ENCODE data around the gene GAL3ST2. TPM values are rescaled to one million over a fixed set of nuclear protein-coding genes. Genes with fewer than 3 reads are reported as not detected.

Gene GAL3ST2
- polyA plus RNA-seq, 1 donor from 2014 or later, result not detected

- no peaks in the 10 kb centered on the region for H3F3A ChIP-seq (ENCODE audit: insufficient read depth, low read length, poor library complexity, severe bottlenecking)
- H3K36me3 ChIP-seq (ENCODE audit: insufficient read depth, low read length), result no peaks in the 10 kb centered on the region
- no peaks in the 10 kb centered on the region for H4K20me1 ChIP-seq (ENCODE audit: insufficient read depth)
- H3K9ac ChIP-seq (ENCODE audit: low read length), result no peak overlapping the region
- no peak overlapping the region for H3K4me2 ChIP-seq (ENCODE audit: low read length)
- H3K79me2 ChIP-seq (replicated peaks; ENCODE audit: insufficient read depth, low read length), result no peaks in the 10 kb centered on the region
- H2AFZ ChIP-seq (ENCODE audit: low read depth, low read length), result no peak overlapping the region
- H3K4me3 ChIP-seq (ENCODE audit: low read length), result no peak overlapping the region
- H3K27me3 ChIP-seq (ENCODE audit: insufficient read depth, low read depth, low read length), result no peaks in the 10 kb centered on the region
- no peaks in the 10 kb centered on the region for H3K9me2 ChIP-seq (ENCODE audit: insufficient read depth, low read length)
- TF ChIP-seq POLR2AphosphoS5 (IDR thresholded peaks at IDR 0.05) (no peak), EP300 (conservative IDR thresholded peaks at IDR 0.05; ENCODE audit: poor library complexity, severe bottlenecking) (no peak), EZH2 (IDR thresholded peaks at IDR 0.05; ENCODE audit: borderline replicate concordance, insufficient read depth, low read length, poor library complexity, severe bottlenecking) (no peak), REST (IDR thresholded peaks at IDR 0.05; ENCODE audit: borderline replicate concordance) (no peak), SMC3 (conservative IDR thresholded peaks at IDR 0.05; ENCODE audit: poor library complexity) (no peak), CTCF (IDR thresholded peaks at IDR 0.05; ENCODE audit: poor library complexity, severe bottlenecking) (no peak), RAD21 (conservative IDR thresholded peaks at IDR 0.05) (no peak), TAF1 (IDR thresholded peaks at IDR 0.05; ENCODE audit: low read depth) (no peak), MXI1 (conservative IDR thresholded peaks at IDR 0.05; ENCODE audit: poor library complexity, severe bottlenecking) (no peak)
- no peak overlapping the region for H3K27ac ChIP-seq (ENCODE audit: low read length)
- H3K9me3 ChIP-seq (ENCODE audit: low read length), result no peaks in the 10 kb centered on the region
These were observed 5.1 kb upstream of the GAL3ST2 start for GRCh38 chr2:241771286-241772062.

GRCh38 chr2:241772063-241772499 is 4.5 kb upstream of the GAL3ST2 start:
- Histone ChIP-seq H3K79me2 (replicated peaks; ENCODE audit: insufficient read depth, low read length) (no peaks in the 10 kb centered on the region), H4K20me1 (ENCODE audit: insufficient read depth) (no peaks in the 10 kb centered on the region), H3F3A (ENCODE audit: insufficient read depth, low read length, poor library complexity, severe bottlenecking) (no peaks in the 10 kb centered on the region), H3K9me2 (ENCODE audit: insufficient read depth, low read length) (no peaks in the 10 kb centered on the region), H3K9me3 (ENCODE audit: low read length) (no peaks in the 10 kb centered on the region), H3K27ac (ENCODE audit: low read length) (no peak overlapping the region), H3K27me3 (ENCODE audit: insufficient read depth, low read depth, low read length) (no peaks in the 10 kb centered on the region), H2AFZ (ENCODE audit: low read depth, low read length) (no peak overlapping the region), H3K9ac (ENCODE audit: low read length) (no peak overlapping the region), H3K4me3 (ENCODE audit: low read length) (no peak overlapping the region), H3K4me2 (ENCODE audit: low read length) (no peak overlapping the region), H3K36me3 (ENCODE audit: insufficient read depth, low read length) (no peaks in the 10 kb centered on the region)
- TF ChIP-seq REST (IDR thresholded peaks at IDR 0.05; ENCODE audit: borderline replicate concordance) (no peak), POLR2AphosphoS5 (IDR thresholded peaks at IDR 0.05) (no peak), SMC3 (conservative IDR thresholded peaks at IDR 0.05; ENCODE audit: poor library complexity) (no peak), RAD21 (conservative IDR thresholded peaks at IDR 0.05) (no peak), EZH2 (IDR thresholded peaks at IDR 0.05; ENCODE audit: borderline replicate concordance, insufficient read depth, low read length, poor library complexity, severe bottlenecking) (no peak), CTCF (IDR thresholded peaks at IDR 0.05; ENCODE audit: poor library complexity, severe bottlenecking) (no peak), MXI1 (conservative IDR thresholded peaks at IDR 0.05; ENCODE audit: poor library complexity, severe bottlenecking) (no peak), TAF1 (IDR thresholded peaks at IDR 0.05; ENCODE audit: low read depth) (no peak), EP300 (conservative IDR thresholded peaks at IDR 0.05; ENCODE audit: poor library complexity, severe bottlenecking) (no peak)

Measured in neural cell (in vitro differentiated cells).